ENCODE measurements around the gene LSAMP.
A peak's percentile ranks its signal among the peaks of the same experiment; 100 is the strongest.
"Not testable (repeated sequence)": the region's sequence is repeated elsewhere in the genome, so short reads cannot be mapped to it uniquely, and the experiment has no call there.

The LSAMP gene

DNA sequence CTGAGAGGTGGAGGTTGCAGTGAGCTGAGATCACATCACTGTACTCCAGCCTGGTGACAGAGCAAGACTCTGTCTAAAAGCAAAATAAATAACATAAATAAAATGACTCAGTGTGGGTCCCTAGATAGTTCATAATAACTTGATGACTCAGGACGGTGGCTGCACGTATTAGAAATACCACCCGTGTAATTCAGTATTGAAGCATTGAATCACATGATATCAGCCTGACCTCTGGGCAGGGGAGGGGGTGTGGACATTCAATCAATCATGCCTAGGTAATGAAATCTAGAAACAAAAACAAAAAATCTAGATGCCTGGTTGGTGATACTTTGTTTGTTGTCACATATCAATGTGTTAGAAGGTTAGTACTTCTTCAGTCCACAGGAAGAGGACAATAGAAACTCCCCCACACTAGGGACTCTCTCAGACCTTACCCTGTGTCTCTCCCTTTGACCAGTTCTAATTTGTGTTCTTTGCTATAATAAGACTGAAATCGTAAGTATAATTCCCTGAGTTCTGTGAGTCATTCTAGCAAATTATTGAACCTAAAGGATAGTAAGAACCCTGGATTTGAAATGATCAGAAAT lies 644.7 kb downstream of the LSAMP start:
- H2AFZ ChIP-seq (ENCODE audit: low read depth, low read length): no peak overlapping the region
- no peak overlapping the region for H3K4me3 ChIP-seq (ENCODE audit: low read length)
- no peaks in the 10 kb centered on the region for H3K36me3 ChIP-seq (ENCODE audit: insufficient read depth, low read length)
- no peaks in the 10 kb centered on the region for H3K27me3 ChIP-seq (ENCODE audit: insufficient read depth, low read length)
- no peaks in the 10 kb centered on the region for H3K4me1 ChIP-seq (ENCODE audit: insufficient read depth, low read length)
- H3K9me3 ChIP-seq (ENCODE audit: low read length): peaks cover 2% of the 10 kb centered on the region

DNA sequence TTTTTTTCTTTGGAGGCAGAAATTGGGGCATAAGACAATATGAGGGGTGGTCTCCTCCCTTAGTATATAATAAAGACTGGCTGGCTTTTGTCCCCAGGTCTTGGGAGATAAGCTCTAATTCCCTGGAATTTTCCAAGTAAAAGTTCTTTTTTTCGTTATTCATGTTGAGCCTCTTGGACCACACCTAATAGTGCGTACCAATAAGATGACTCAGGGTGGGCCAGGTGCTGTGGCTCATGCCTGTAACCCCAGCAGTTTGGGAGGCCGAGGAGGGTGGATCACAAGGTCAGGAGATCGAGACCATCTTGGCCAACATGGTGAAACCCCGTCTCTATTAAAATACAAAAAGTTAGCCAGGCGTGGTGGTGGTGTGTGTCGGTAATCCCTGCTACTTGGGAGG lies 645.2 kb downstream of the LSAMP start:
- not testable (repeated sequence) for H3K4me3 ChIP-seq (ENCODE audit: low read length); H3K9me3 ChIP-seq (ENCODE audit: low read length); H3K36me3 ChIP-seq (ENCODE audit: insufficient read depth, low read length); H2AFZ ChIP-seq (ENCODE audit: low read depth, low read length); H3K27me3 ChIP-seq (ENCODE audit: insufficient read depth, low read length); H3K4me1 ChIP-seq (ENCODE audit: insufficient read depth, low read length)

GRCh38 chr3:115792206-115792955 lies 652.9 kb downstream of the LSAMP start:
- H3K4me3 ChIP-seq (ENCODE audit: low read length): no peak overlapping the region
- no peak overlapping the region for H2AFZ ChIP-seq (ENCODE audit: low read depth, low read length)

GRCh38 chr3:115791271-115792153 lies 653.8 kb downstream of the LSAMP start:
- H3K36me3 ChIP-seq (ENCODE audit: insufficient read depth, low read length); H3K9me3 ChIP-seq (ENCODE audit: low read length); H3K4me1 ChIP-seq (ENCODE audit: insufficient read depth, low read length); H3K4me3 ChIP-seq (ENCODE audit: low read length); H3K27me3 ChIP-seq (ENCODE audit: insufficient read depth, low read length); H2AFZ ChIP-seq (ENCODE audit: low read depth, low read length): not testable (repeated sequence)

More at GRCh38 chr3:115792206-115792955, 652.9 kb downstream of the LSAMP start:
- Histone ChIP-seq H3K36me3 (ENCODE audit: insufficient read depth, low read length) (no peaks in the 10 kb centered on the region), H3K4me1 (ENCODE audit: insufficient read depth, low read length) (no peaks in the 10 kb centered on the region), H3K27me3 (ENCODE audit: insufficient read depth, low read length) (no peaks in the 10 kb centered on the region), H3K9me3 (ENCODE audit: low read length) (no peaks in the 10 kb centered on the region)

DNA sequence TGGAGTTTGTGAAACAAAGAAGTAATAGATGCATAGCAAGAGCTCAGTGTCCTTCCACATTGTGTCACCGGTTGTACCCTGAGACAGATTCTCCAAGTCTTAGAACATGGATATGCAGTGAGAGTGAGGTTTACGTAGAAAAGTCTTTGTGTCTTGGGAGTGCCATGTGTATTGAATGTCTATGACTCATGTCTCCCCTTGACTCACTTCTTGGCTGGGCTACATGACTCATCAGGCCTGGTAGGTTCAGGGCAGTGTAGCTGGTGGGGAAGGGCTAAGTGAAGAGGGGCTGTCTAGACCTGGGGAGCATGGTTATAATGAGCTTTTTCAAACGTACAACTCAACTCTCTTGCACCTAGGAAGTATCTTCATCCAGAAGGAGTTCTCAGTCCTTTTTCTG lies 654.5 kb downstream of the LSAMP start:
- Histone ChIP-seq H2AFZ (ENCODE audit: low read depth, low read length) (no peak overlapping the region), H3K27me3 (ENCODE audit: insufficient read depth, low read length) (no peaks in the 10 kb centered on the region), H3K4me3 (ENCODE audit: low read length) (no peak overlapping the region), H3K36me3 (ENCODE audit: insufficient read depth, low read length) (no peaks in the 10 kb centered on the region), H3K9me3 (ENCODE audit: low read length) (no peaks in the 10 kb centered on the region), H3K4me1 (ENCODE audit: insufficient read depth, low read length) (peaks cover 8% of the 10 kb centered on the region)

GRCh38 chr3:115789481-115789880 lies 655.8 kb downstream of the LSAMP start:
- Histone ChIP-seq H3K9me3 (ENCODE audit: low read length) (no peaks in the 10 kb centered on the region), H2AFZ (ENCODE audit: low read depth, low read length) (no peak overlapping the region), H3K27me3 (ENCODE audit: insufficient read depth, low read length) (no peaks in the 10 kb centered on the region), H3K4me1 (ENCODE audit: insufficient read depth, low read length) (peaks cover 19% of the 10 kb centered on the region), H3K4me3 (ENCODE audit: low read length) (no peak overlapping the region), H3K36me3 (ENCODE audit: insufficient read depth, low read length) (no peaks in the 10 kb centered on the region)

GRCh38 chr3:115788921-115789470 lies 656.3 kb downstream of the LSAMP start:
- H3K4me1 ChIP-seq (ENCODE audit: insufficient read depth, low read length): peaks cover 19% of the 10 kb centered on the region
- no peaks in the 10 kb centered on the region for H3K36me3 ChIP-seq (ENCODE audit: insufficient read depth, low read length)
- H3K9me3 ChIP-seq (ENCODE audit: low read length): no peaks in the 10 kb centered on the region
- H2AFZ ChIP-seq (ENCODE audit: low read depth, low read length): no peak overlapping the region
- no peaks in the 10 kb centered on the region for H3K27me3 ChIP-seq (ENCODE audit: insufficient read depth, low read length)
- H3K4me3 ChIP-seq (ENCODE audit: low read length): no peak overlapping the region

DNA sequence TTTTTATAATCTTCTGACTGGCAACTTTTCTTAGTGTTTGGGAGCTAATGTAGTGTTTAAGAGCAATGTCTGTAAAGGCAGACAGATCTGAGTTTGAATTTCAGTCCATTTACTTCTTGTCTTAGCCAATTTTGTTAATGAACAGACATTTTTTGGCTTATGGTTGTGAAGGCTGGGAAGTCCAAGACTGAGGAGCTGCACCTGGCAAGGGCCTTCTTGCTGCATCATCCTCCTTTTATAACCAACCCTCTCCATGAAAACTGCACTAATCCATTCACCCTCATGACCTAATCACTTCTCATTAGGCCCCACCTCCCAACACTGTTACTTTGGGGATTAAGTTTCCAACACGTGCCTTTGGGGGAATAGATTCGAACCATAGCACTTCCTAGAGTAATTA lies 657.5 kb downstream of the LSAMP start:
- H3K9me3 ChIP-seq (ENCODE audit: low read length): no peaks in the 10 kb centered on the region
- no peak overlapping the region for H2AFZ ChIP-seq (ENCODE audit: low read depth, low read length)
- H3K27me3 ChIP-seq (ENCODE audit: insufficient read depth, low read length): no peaks in the 10 kb centered on the region
- H3K36me3 ChIP-seq (ENCODE audit: insufficient read depth, low read length): no peaks in the 10 kb centered on the region
- H3K4me3 ChIP-seq (ENCODE audit: low read length): no peak overlapping the region
- H3K4me1 ChIP-seq (ENCODE audit: insufficient read depth, low read length): peaks cover 22% of the 10 kb centered on the region

GRCh38 chr3:115785782-115786181 lies 659.5 kb downstream of the LSAMP start:
- H2AFZ ChIP-seq (ENCODE audit: low read depth, low read length): no peak overlapping the region
- no peaks in the 10 kb centered on the region for H3K9me3 ChIP-seq (ENCODE audit: low read length)
- H3K27me3 ChIP-seq (ENCODE audit: insufficient read depth, low read length): no peaks in the 10 kb centered on the region
- no peaks in the 10 kb centered on the region for H3K36me3 ChIP-seq (ENCODE audit: insufficient read depth, low read length)
- peaks cover 22% of the 10 kb centered on the region for H3K4me1 ChIP-seq (ENCODE audit: insufficient read depth, low read length)
- no peak overlapping the region for H3K4me3 ChIP-seq (ENCODE audit: low read length)

DNA sequence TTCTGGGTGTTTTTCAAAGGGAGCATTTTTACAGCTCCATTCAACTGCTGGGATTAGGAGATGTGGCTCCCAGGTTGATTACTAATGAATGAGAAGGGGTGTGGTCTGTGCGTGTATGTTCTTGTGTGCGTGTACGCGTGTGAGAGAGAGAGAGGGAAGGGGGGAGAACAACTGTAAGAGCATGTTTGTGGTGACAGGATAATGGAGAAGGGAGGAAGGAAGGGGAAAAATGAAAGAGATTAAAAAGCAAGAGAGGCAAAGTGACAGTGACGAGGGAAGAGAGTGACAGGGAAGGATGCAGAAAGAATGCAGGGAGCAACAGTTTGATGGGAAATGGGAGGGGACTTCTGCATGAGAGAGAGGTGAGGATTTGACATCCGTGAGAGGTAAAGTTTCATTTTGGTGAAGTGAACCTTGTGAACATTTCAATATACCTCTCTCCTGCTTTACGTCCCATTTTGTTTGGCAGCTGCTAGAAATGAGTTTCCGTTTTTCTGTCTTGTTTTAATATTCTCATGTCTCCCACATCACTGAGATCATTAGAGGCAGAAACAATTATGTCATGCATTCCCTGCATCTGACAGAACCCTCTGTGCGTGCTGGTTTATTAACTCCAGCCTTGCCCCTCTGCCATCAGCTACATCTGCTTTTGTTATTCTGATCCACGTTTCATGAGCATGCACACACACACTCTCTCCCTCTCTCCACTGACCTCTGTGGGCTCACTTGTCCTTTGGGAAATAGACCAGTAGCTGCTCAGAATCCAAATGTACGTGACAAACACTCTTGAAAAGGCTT lies 660.3 kb downstream of the LSAMP start:
- Histone ChIP-seq H3K36me3 (ENCODE audit: insufficient read depth, low read length) (no peaks in the 10 kb centered on the region), H3K4me1 (ENCODE audit: insufficient read depth, low read length) (peaks cover 22% of the 10 kb centered on the region), H3K27me3 (ENCODE audit: insufficient read depth, low read length) (no peaks in the 10 kb centered on the region), H3K4me3 (ENCODE audit: low read length) (peak overlapping the region; percentile 55), H3K9me3 (ENCODE audit: low read length) (no peaks in the 10 kb centered on the region), H2AFZ (ENCODE audit: low read depth, low read length) (peak overlapping the region; percentile 87)

DNA sequence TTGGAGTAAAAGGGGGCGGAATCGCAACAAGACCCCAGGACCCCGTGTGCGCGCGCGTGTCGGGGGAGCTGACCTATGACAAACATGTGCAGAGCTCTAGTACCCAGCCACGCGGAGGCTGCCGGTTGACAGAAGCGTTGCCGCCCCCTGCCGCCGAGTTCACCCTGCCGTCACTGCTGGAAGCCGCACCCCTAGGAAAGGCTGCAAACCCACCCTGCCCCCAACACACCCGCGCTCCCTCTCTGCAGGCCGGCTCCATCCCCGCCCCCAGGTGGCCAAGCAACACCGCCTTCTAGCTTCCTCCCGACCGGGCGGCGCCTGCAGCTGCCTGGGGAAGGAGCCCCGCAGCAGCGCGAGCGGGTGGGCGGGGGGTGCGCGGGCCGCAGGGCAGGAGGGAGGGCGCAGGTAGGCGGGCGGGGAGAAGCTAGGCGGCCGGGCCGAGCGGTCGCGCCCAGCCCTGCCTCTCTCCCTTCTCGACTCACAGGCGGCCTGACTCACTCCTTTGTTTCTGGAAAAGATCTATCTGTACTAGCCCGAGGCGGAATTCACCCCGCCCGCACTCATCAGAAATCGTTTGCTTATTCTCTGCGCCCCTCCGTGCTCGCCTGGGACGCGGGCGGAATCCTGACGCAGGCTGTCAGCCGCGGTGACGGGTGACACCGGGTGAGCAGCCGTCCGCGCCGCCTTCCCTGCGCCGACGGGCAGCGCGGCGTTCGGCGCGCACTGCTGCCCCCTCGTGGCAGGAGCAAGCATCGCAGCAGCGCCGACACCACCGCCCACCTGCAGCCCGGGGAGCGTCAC lies 661.1 kb downstream of the LSAMP start:
- peak overlapping the region; percentile 87 for H2AFZ ChIP-seq (ENCODE audit: low read depth, low read length)
- H3K36me3 ChIP-seq (ENCODE audit: insufficient read depth, low read length): no peaks in the 10 kb centered on the region
- H3K27me3 ChIP-seq (ENCODE audit: insufficient read depth, low read length): no peaks in the 10 kb centered on the region
- H3K9me3 ChIP-seq (ENCODE audit: low read length): no peaks in the 10 kb centered on the region
- H3K4me1 ChIP-seq (ENCODE audit: insufficient read depth, low read length): peaks cover 22% of the 10 kb centered on the region
- peak overlapping the region; percentile 55 for H3K4me3 ChIP-seq (ENCODE audit: low read length)

DNA sequence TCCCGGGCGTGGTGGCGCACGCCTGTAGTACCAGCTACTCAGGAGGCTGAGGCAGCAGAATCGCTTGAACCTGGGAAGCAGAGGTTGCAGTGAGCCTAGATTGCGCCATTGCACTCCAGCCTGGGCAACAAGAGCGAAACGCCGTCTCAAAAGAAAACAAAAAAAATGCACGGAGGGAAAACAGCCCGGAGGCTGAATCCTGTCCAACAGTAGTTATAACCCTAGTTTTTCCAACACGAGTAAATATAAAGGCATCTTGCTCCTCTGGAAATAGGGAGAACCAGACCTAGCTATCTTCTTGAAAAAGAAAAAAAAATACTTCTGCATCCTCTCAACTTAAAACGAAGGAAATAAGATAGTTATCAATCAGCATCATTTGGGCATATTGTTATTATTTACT lies 661.9 kb downstream of the LSAMP start:
- H3K36me3 ChIP-seq (ENCODE audit: insufficient read depth, low read length); H3K9me3 ChIP-seq (ENCODE audit: low read length); H3K27me3 ChIP-seq (ENCODE audit: insufficient read depth, low read length); H2AFZ ChIP-seq (ENCODE audit: low read depth, low read length): not testable (repeated sequence)
- peak overlapping the region; percentile 55 for H3K4me3 ChIP-seq (ENCODE audit: low read length)
- peaks cover 22% of the 10 kb centered on the region for H3K4me1 ChIP-seq (ENCODE audit: insufficient read depth, low read length)
